ENCODE measurements around the gene KCNQ1. TPM values are rescaled to one million over a fixed set of nuclear protein-coding genes. Genes with fewer than 3 reads are reported as not detected.
A peak's percentile ranks its signal among the peaks of the same experiment; 100 is the strongest.

The KCNQ1 gene
- total and polyA plus RNA-seq, 2 of the 13 experiments (the other 11 are each of a cell fraction or from before 2014, with no cell fraction given), result 0.02 to 0.08 TPM

DNA sequence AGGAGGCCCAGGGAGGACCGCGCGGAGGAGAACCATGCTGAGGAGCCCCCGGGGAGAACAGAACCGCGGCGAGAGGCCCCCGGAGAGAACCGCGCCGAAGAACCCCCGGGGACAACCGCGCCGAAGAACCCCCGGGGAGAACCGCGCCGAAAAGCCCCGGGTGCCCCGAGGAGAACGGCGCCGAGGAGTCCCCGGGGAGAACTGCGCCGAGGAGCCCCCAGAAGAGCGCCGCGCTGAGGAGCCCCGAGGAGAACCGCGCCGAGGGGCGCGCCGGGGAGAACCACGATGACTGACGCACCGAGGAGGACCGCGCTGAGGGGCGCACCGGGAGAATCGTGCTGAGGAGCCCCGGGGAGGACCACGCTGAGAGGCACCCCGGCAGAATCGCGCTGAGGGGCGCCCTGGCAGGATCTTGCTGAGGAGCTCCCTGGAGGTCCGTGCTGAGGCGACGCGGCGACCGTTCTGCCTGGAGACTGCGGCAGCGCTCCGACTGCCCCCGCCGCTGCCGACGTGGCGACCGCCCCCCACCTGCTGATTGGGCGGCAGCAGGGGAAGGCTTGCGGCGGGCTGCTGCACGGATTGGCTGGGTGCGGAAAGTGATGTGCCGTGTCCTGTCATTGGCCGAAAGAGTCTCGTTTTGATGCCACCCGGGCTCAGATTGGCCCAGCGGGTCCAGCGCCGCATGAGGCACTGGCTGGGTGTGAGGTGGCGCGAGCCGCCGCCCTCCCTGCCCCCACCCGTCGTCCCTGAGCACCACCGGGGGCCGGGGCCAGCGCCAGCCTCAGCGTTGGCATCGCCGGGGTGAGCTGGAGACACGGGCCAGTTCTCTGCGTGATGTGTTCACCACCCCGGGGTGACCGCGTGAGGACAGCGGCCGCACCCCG lies 255.0 kb downstream of the KCNQ1 start, which contains the start of gene KCNQ1OT1 (continued):
- peak; percentile 78; the same call in 1 of the 2 replicates for TF ChIP-seq ZNF616 (CRISPR knock-in tag; IDR thresholded peaks at IDR 0.05; ENCODE audit: low read depth)
- peak; percentile 17 for TF ChIP-seq ZNF788 (CRISPR knock-in tag; IDR thresholded peaks at IDR 0.05; ENCODE audit: borderline replicate concordance)
- TF ChIP-seq ZNF101 (CRISPR knock-in tag; IDR thresholded peaks at IDR 0.05; ENCODE audit: borderline replicate concordance, low read depth), result no peak
- peak; percentile 83 for TF ChIP-seq SALL1 (CRISPR knock-in tag; IDR thresholded peaks at IDR 0.05)
- peak; percentile 98 for TF ChIP-seq TBX2 (CRISPR knock-in tag; IDR thresholded peaks at IDR 0.05; ENCODE audit: borderline replicate concordance)
- 0 out of 2 replicates have a peak, but pooled peaks have one; percentile 16 for TF ChIP-seq ZNF121 (CRISPR knock-in tag; IDR thresholded peaks at IDR 0.05)
- TF ChIP-seq MED1 (CRISPR knock-in tag; IDR thresholded peaks at IDR 0.05), result peak; percentile 80
- peak; percentile 55; the same call in 1 of the 2 replicates for TF ChIP-seq SATB2 (CRISPR knock-in tag; IDR thresholded peaks at IDR 0.05)
- 0 out of 2 replicates have a peak, but pooled peaks have one; percentile 65 for TF ChIP-seq ZNF274 (CRISPR knock-in tag; IDR thresholded peaks at IDR 0.05)
- TF ChIP-seq NR3C1 (CRISPR knock-in tag; IDR thresholded peaks at IDR 0.05), result no peak
- peak; percentile 24; the same call in 1 of the 2 replicates for TF ChIP-seq ZBTB3 (CRISPR knock-in tag; IDR thresholded peaks at IDR 0.05; ENCODE audit: borderline replicate concordance, low read depth)
- TF ChIP-seq, protein P1, sequence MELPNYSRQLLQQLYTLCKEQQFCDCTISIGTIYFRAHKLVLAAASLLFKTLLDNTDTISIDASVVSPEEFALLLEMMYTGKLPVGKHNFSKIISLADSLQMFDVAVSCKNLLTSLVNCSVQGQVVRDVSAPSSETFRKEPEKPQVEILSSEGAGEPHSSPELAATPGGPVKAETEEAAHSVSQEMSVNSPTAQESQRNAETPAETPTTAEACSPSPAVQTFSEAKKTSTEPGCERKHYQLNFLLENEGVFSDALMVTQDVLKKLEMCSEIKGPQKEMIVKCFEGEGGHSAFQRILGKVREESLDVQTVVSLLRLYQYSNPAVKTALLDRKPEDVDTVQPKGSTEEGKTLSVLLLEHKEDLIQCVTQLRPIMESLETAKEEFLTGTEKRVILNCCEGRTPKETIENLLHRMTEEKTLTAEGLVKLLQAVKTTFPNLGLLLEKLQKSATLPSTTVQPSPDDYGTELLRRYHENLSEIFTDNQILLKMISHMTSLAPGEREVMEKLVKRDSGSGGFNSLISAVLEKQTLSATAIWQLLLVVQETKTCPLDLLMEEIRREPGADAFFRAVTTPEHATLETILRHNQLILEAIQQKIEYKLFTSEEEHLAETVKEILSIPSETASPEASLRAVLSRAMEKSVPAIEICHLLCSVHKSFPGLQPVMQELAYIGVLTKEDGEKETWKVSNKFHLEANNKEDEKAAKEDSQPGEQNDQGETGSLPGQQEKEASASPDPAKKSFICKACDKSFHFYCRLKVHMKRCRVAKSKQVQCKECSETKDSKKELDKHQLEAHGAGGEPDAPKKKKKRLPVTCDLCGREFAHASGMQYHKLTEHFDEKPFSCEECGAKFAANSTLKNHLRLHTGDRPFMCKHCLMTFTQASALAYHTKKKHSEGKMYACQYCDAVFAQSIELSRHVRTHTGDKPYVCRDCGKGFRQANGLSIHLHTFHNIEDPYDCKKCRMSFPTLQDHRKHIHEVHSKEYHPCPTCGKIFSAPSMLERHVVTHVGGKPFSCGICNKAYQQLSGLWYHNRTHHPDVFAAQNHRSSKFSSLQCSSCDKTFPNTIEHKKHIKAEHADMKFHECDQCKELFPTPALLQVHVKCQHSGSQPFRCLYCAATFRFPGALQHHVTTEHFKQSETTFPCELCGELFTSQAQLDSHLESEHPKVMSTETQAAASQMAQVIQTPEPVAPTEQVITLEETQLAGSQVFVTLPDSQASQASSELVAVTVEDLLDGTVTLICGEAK (IDR thresholded peaks at IDR 0.05), result no peak
- TF ChIP-seq, protein P1 (CRISPR knock-in tag; IDR thresholded peaks at IDR 0.05), result peak; percentile 81
- peak; percentile 87 for TF ChIP-seq MEIS2 (CRISPR knock-in tag; IDR thresholded peaks at IDR 0.05)
- TF ChIP-seq AGO2 (optimal IDR thresholded peaks at IDR 0.05; ENCODE audit: low read depth, low read length), result peak; percentile 99
- TF ChIP-seq, protein P2, sequence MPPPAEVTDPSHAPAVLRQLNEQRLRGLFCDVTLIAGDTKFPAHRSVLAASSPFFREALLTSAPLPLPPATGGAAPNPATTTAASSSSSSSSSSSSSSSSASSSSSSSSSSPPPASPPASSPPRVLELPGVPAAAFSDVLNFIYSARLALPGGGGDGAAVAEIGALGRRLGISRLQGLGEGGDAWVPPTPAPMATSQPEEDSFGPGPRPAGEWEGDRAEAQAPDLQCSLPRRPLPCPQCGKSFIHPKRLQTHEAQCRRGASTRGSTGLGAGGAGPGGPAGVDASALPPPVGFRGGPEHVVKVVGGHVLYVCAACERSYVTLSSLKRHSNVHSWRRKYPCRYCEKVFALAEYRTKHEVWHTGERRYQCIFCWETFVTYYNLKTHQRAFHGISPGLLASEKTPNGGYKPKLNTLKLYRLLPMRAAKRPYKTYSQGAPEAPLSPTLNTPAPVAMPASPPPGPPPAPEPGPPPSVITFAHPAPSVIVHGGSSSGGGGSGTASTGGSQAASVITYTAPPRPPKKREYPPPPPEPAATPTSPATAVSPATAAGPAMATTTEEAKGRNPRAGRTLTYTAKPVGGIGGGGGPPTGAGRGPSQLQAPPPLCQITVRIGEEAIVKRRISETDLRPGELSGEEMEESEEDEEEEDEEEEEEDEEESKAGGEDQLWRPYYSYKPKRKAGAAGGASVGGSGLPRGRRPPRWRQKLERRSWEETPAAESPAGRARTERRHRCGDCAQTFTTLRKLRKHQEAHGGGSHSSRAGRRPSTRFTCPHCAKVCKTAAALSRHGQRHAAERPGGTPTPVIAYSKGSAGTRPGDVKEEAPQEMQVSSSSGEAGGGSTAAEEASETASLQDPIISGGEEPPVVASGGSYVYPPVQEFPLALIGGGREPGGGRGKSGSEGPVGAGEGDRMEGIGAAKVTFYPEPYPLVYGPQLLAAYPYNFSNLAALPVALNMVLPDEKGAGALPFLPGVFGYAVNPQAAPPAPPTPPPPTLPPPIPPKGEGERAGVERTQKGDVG (CRISPR knock-in tag; IDR thresholded peaks at IDR 0.05; ENCODE audit: borderline replicate concordance), result no peak
- TF ChIP-seq CAMTA2 (CRISPR knock-in tag; IDR thresholded peaks at IDR 0.05; ENCODE audit: borderline replicate concordance), result no peak; the same call in 1 of the 2 replicates

All from HepG2 (cell line).